Measurements from ENCODE around the gene EVPLL. TPM values are rescaled to one million over a fixed set of nuclear protein-coding genes. Genes with fewer than 3 reads are reported as not detected.

EVPLL gene
- polyA plus RNA-seq, 1 of the 3 experiments (the other 2 are of a cell fraction): not detected

- POLR2A ChIA-PET: no interaction called here
These were observed 3.4 kb upstream of the EVPLL start for GRCh38 chr17:18374216-18374615.

More at GRCh38 chr17:18374216-18374615, 3.4 kb upstream of the EVPLL start:
- H3K4me3 ChIP-seq (ENCODE audit: low read depth in 2 of 2, low read length in 1 of 2): no peak overlapping the region
- no peak for DNase-seq
- H3K9me2 ChIP-seq: no peaks in the 10 kb centered on the region
- TF ChIP-seq PBX3 (IDR thresholded peaks at IDR 0.05) (no peak), RFX5 (IDR thresholded peaks at IDR 0.05; ENCODE audit: low read length) (no peak), RCOR1 (IDR thresholded peaks at IDR 0.05; ENCODE audit: low read length) (no peak), MXI1 (IDR thresholded peaks at IDR 0.05; ENCODE audit: low read depth, low read length) (no peak), MEF2A (IDR thresholded peaks at IDR 0.05; ENCODE audit: borderline replicate concordance, low read depth) (no peak), TEAD4 (IDR thresholded peaks at IDR 0.05; ENCODE audit: borderline replicate concordance, insufficient read depth) (no peak), TAF1 (IDR thresholded peaks at IDR 0.05; ENCODE audit: borderline replicate concordance, low read depth, low read length) (no peak), REST (IDR thresholded peaks at IDR 0.05; ENCODE audit: low read depth, low read length) (no peak), RAD21 (IDR thresholded peaks at IDR 0.05; ENCODE audit: low read length) (no peak), CTCF (IDR thresholded peaks at IDR 0.05) (no peak), POLR2AphosphoS5 (IDR thresholded peaks at IDR 0.05; ENCODE audit: low read depth, low read length) (no peak)
- TF ChIP-seq, protein P1, sequence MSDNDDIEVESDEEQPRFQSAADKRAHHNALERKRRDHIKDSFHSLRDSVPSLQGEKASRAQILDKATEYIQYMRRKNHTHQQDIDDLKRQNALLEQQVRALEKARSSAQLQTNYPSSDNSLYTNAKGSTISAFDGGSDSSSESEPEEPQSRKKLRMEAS (IDR thresholded peaks at IDR 0.05; ENCODE audit: low read depth): no peak
- TF ChIP-seq, protein P2, sequence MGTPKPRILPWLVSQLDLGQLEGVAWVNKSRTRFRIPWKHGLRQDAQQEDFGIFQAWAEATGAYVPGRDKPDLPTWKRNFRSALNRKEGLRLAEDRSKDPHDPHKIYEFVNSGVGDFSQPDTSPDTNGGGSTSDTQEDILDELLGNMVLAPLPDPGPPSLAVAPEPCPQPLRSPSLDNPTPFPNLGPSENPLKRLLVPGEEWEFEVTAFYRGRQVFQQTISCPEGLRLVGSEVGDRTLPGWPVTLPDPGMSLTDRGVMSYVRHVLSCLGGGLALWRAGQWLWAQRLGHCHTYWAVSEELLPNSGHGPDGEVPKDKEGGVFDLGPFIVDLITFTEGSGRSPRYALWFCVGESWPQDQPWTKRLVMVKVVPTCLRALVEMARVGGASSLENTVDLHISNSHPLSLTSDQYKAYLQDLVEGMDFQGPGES (IDR thresholded peaks at IDR 0.05; ENCODE audit: low read depth, low read length): no peak
- CTCF ChIA-PET: no interaction called here
- H3K4me1 ChIP-seq (ENCODE audit: control insufficient read depth in 1 of 2, insufficient read depth in 2 of 2, low read depth in 1 of 2, low read length in 1 of 2): peaks cover 0 to 5% of the 10 kb centered on the region in 2 experiments; a peak in 1 of 4 replicates
- no peaks in the 10 kb centered on the region for H3K27me3 ChIP-seq (ENCODE audit: insufficient read depth)
- no peaks in the 10 kb centered on the region for H3F3A ChIP-seq (replicated peaks; ENCODE audit: insufficient read depth)
- 65% methylated on average over 7 of the region's 7 CpGs for WGBS (ENCODE audit: low lambda C conversion rate)
- H3K9ac ChIP-seq: no peak overlapping the region
- H3K9me3 ChIP-seq: no peaks in the 10 kb centered on the region
- H2AFZ ChIP-seq (ENCODE audit: low read depth): no peak overlapping the region
- no peaks in the 10 kb centered on the region for H4K20me1 ChIP-seq (ENCODE audit: insufficient read depth)
- H3K27ac ChIP-seq (ENCODE audit: low read depth in 2 of 2, low read length in 1 of 2): no peak overlapping the region
- H3K4me2 ChIP-seq: no peak overlapping the region
- H3K79me2 ChIP-seq (ENCODE audit: insufficient read depth): no peaks in the 10 kb centered on the region
- no peaks in the 10 kb centered on the region for H3K36me3 ChIP-seq (replicated peaks in 1 of 2; ENCODE audit: control insufficient read depth in 1 of 2, insufficient read depth in 2 of 2, low read length in 1 of 2)
